Smooth muscle cell (in vitro differentiated cells): ENCODE measurements around the gene ZNF385C. TPM values are rescaled to one million over a fixed set of nuclear protein-coding genes. Genes with fewer than 3 reads are reported as not detected.

Experiments
- DNase-seq: peaks from one replicate; lab custom pipeline; 2025; ENCODE audit not compliant: unreplicated experiment; lab: John Stamatoyannopoulos, UW
- H2AFZ ChIP-seq: fragments of 200-600 bp; sonication (generic); 2 replicates; pipeline ENCODE4 v1.6.0; 2016; ENCODE audit warnings: antibody characterized with exemption, low read depth, mild to moderate bottlenecking
- H3F3A ChIP-seq: fragments of 200-600 bp; sonication (generic); 2 replicates; pipeline ENCODE4 v1.6.0; 2017; ENCODE audit warnings: antibody characterized with exemption, low read depth
- H3K27ac ChIP-seq: fragments of 200-600 bp; sonication (generic); 2 replicates; pipeline ENCODE4 v1.5.1; 2016; ENCODE audit warnings: low read depth, mild to moderate bottlenecking
- H3K27me3 ChIP-seq: fragments of 200-600 bp; sonication (generic); 2 replicates; pipeline ENCODE4 v1.6.1; 2016; ENCODE audit warnings: low read depth, mild to moderate bottlenecking
- H3K36me3 ChIP-seq: fragments of 200-600 bp; sonication (generic); 2 replicates; pipeline ENCODE4 v1.5.1; 2016; ENCODE audit warnings: low read depth
- H3K4me1 ChIP-seq: fragments of 200-600 bp; sonication (generic); 2 replicates; pipeline ENCODE4 v1.5.1; 2016; ENCODE audit warnings: low read depth
- H3K4me2 ChIP-seq: fragments of 200-600 bp; sonication (generic); 2 replicates; pipeline ENCODE4 v1.6.0; 2016; ENCODE audit warnings: mild to moderate bottlenecking
- H3K4me3 ChIP-seq: fragments of 200-600 bp; sonication (generic); 2 replicates; pipeline ENCODE4 v1.5.1; 2016; ENCODE audit warnings: mild to moderate bottlenecking
- H3K79me2 ChIP-seq: fragments of 200-600 bp; sonication (generic); 2 replicates; pipeline ENCODE4 v1.6.0; 2016; ENCODE audit warnings: low read depth, mild to moderate bottlenecking
- H3K9ac ChIP-seq: fragments of 200-600 bp; sonication (generic); 2 replicates; pipeline ENCODE4 v1.6.0; 2016; ENCODE audit warnings: low read depth
- H3K9me3 ChIP-seq: fragments of 200-600 bp; sonication (generic); replicated peaks from 2 replicates; pipeline ENCODE4 v1.5.1; 2016; ENCODE audit warnings: low read depth
- H4K20me1 ChIP-seq: fragments of 200-600 bp; sonication (generic); 2 replicates; pipeline ENCODE4 v1.6.0; 2016; ENCODE audit warnings: low read depth
- CTCF ChIP-seq: fragments of 200-600 bp; sonication (generic); IDR thresholded peaks from 2 replicates; pipeline ENCODE4 v1.5.1; 2017; ENCODE audit warnings: borderline replicate concordance, mild to moderate bottlenecking, antibody characterized with exemption; ENCODE audit not compliant: insufficient read depth, poor library complexity, severe bottlenecking
- WGBS: methylation state at CpG from one replicate; pipeline ENCODE4 v1.1.7; 2016; ENCODE audit warnings: low lambda C conversion rate; 5-methylcytosine and 5-hydroxymethylcytosine counted together
- polyA plus RNA-seq: library from polyadenylated mRNA; unstranded; fragments of >200 nt; fragmentation: Nextera tagmentation; extraction: Ambion mirVana; gene quantifications from 2 replicates; pipeline ENCODE4 v1.2.1, GENCODE V29; 2016
- total RNA-seq: library from RNA; depleted of rRNA; stranded (reverse); fragments of >200 nt; gene quantifications from 2 replicates; pipeline ENCODE4 v1.2.3, GENCODE V29; 2014

The ZNF385C gene
- total and polyA plus RNA-seq, 2 experiments from 2014 or later, result 0.45 to 0.70 TPM

- no peak for TF ChIP-seq CTCF
- Histone ChIP-seq H2AFZ (no peak overlapping the region), H3K79me2 (no peaks in the 10 kb centered on the region), H3K9me3 (no peaks in the 10 kb centered on the region), H3K4me2 (no peak overlapping the region), H3K4me3 (no peak overlapping the region), H3K9ac (no peak overlapping the region), H3K27me3 (peaks cover 5% of the 10 kb centered on the region), H3K36me3 (no peaks in the 10 kb centered on the region), H3K4me1 (no peaks in the 10 kb centered on the region), H4K20me1 (no peaks in the 10 kb centered on the region), H3F3A (no peaks in the 10 kb centered on the region), H3K27ac (no peak overlapping the region)
- no peak for DNase-seq
- 77% methylated on average over 8 of the region's 8 CpGs for WGBS
Observed at GRCh38 chr17:42078396-42079043, 19.8 kb downstream of the ZNF385C start.

DNA sequence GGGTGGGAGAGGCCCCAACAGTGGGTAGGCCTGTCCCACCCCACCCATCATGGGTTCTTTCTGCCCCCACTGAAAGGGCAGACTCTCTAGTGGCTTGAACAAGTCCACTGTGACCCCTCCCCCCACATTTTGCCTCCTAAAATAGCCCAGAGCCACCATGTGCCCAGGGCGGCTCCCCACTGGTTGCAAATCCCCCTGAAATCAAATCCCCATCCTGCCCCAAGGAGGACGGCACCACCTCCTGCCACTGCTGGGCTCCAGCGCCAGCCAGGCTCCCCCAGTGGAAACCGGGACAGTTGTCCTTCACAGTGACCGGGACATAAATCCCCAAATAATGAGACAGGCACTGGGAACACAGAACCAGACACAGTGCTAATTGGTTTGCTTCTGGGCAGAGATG lies 20.5 kb downstream of the ZNF385C start:
- Histone ChIP-seq H3K9ac (no peak overlapping the region), H2AFZ (no peak overlapping the region), H3K4me1 (no peaks in the 10 kb centered on the region), H3K79me2 (no peaks in the 10 kb centered on the region), H3K4me3 (no peak overlapping the region), H3K27me3 (peaks cover 13% of the 10 kb centered on the region), H4K20me1 (no peaks in the 10 kb centered on the region), H3K27ac (no peak overlapping the region), H3K36me3 (no peaks in the 10 kb centered on the region), H3F3A (no peaks in the 10 kb centered on the region), H3K4me2 (no peak overlapping the region), H3K9me3 (no peaks in the 10 kb centered on the region)
- no peak for TF ChIP-seq CTCF
- no peak for DNase-seq
- 90% methylated on average over 5 of the region's 5 CpGs for WGBS

- Histone ChIP-seq H3K27me3 (peaks cover 21% of the 10 kb centered on the region), H3K4me1 (no peaks in the 10 kb centered on the region), H3F3A (no peaks in the 10 kb centered on the region), H3K79me2 (no peaks in the 10 kb centered on the region), H2AFZ (no peak overlapping the region), H3K4me2 (no peak overlapping the region), H3K9me3 (no peaks in the 10 kb centered on the region), H3K36me3 (no peaks in the 10 kb centered on the region), H3K27ac (no peak overlapping the region), H4K20me1 (no peaks in the 10 kb centered on the region), H3K9ac (no peak overlapping the region), H3K4me3 (no peak overlapping the region)
- TF ChIP-seq CTCF, result no peak
- WGBS, result 83% methylated on average over 4 of the region's 4 CpGs
- no peak for DNase-seq
Observed at GRCh38 chr17:42076797-42077559, 21.3 kb downstream of the ZNF385C start.
